Prostate gland (tissue), 2 donors: ENCODE data around the gene UVSSA. TPM values are rescaled to one million over a fixed set of nuclear protein-coding genes. Genes with fewer than 3 reads are reported as not detected.

Source experiments
- DNase-seq: peaks from one replicate; pipeline ENCODE4 v3.0.0-alpha.2; 2019; ENCODE audit warnings: low spot score
- H3K27ac ChIP-seq, 2 donors: fragments of 200-600 bp; sonication (generic); 2 replicates each; pipeline ENCODE4 v1.5.1; 2017 to 2019
- H3K27me3 ChIP-seq: fragments of 200-600 bp; sonication (generic); replicated peaks from 2 replicates; pipeline ENCODE4 v1.5.1; 2019; ENCODE audit not compliant: insufficient read depth
- H3K36me3 ChIP-seq, 2 donors: fragments of 200-600 bp; sonication (generic); 1 replicate in 1 of 2; 2 replicates in 1 of 2; pipeline versions ENCODE4 v1.5.1 to v1.8.1; 2017 to 2019
- H3K4me1 ChIP-seq: fragments of 200-600 bp; sonication (generic); replicated peaks from 2 replicates; pipeline ENCODE4 v1.5.1; 2019
- H3K4me3 ChIP-seq, 2 donors: fragments of 200-600 bp; sonication (generic); 2 replicates each; pipeline ENCODE4 v1.5.1; 2017 to 2019
- H3K9me3 ChIP-seq: fragments of 200-600 bp; sonication (generic); 2 replicates; pipeline ENCODE4 v1.5.1; 2017
- CTCF ChIP-seq, 4 experiments: fragments of 200-600 bp in 2 of 4; fragments of 450-650 bp in 2 of 4; sonication (generic) in 2 of 4; IDR thresholded peaks; 1 replicate in 3 of 4; 2 replicates in 1 of 4; pipeline ENCODE4 v1.5.1; 2016 to 2019; ENCODE audit warnings: antibody characterized with exemption in 4 of 4, mild to moderate bottlenecking in 2 of 4, moderate library complexity in 2 of 4
- POLR2A ChIP-seq: fragments of 450-650 bp; IDR thresholded peaks from one replicate; pipeline ENCODE4 v1.6.1; 2016; ENCODE audit warnings: antibody characterized with exemption, mild to moderate bottlenecking
- POLR2AphosphoS5 ChIP-seq: sonication (generic); formaldehyde crosslinking; IDR thresholded peaks from one replicate; pipeline ENCODE4 v1.6.1; 2017; ENCODE audit warnings: antibody characterized with exemption
- WGBS: methylation state at CpG from one replicate; pipeline ENCODE4 v1.1.5; 2018; 5-methylcytosine and 5-hydroxymethylcytosine counted together
- intact Hi-C: fragments of 100-400 bp; cut with DNase I; formaldehyde crosslinking; loops from one replicate; pipeline ENCODE4 v1.14.2; 2022
- total RNA-seq, 2 donors: library from RNA; depleted of rRNA; stranded (reverse); fragments of >200 nt; gene quantifications; one replicate each; pipeline ENCODE4 v1.1.0, GENCODE V29; 2016

UVSSA gene
- total RNA-seq, 2 donors from 2014 or later: 20.8 to 47.9 TPM

GRCh38 chr4:1312821-1313640 is 34.0 kb upstream of the UVSSA start:
- H3K36me3 ChIP-seq: peaks cover 9 to 18% of the 10 kb centered on the region in 2 donors
- intact Hi-C loops: no loop called here
- peaks cover 3% of the 10 kb centered on the region for H3K4me1 ChIP-seq
- no peak for DNase-seq
- H3K4me3 ChIP-seq: no peak overlapping the region
- H3K9me3 ChIP-seq: no peaks in the 10 kb centered on the region
- H3K27me3 ChIP-seq: no peaks in the 10 kb centered on the region
- no peak overlapping the region for H3K27ac ChIP-seq
- TF ChIP-seq POLR2AphosphoS5: no peak
- no peak for TF ChIP-seq CTCF (IDR thresholded peaks at IDR 0.05)
- no peak for TF ChIP-seq POLR2A
- 96% methylated on average over 20 of the region's 20 CpGs for WGBS

- Histone ChIP-seq H3K36me3 (peaks cover 9 to 20% of the 10 kb centered on the region in 2 donors), H3K4me1 (no peaks in the 10 kb centered on the region)
- TF ChIP-seq POLR2AphosphoS5 (no peak), POLR2A (no peak), CTCF (IDR thresholded peaks at IDR 0.05) (no peak)
These were observed 31.7 kb upstream of the UVSSA start for GRCh38 chr4:1315306-1315705.

GRCh38 chr4:1315836-1316536 is 31.0 kb upstream of the UVSSA start:
- no peak overlapping the region for H3K4me3 ChIP-seq
- H3K36me3 ChIP-seq: peaks cover 9 to 20% of the 10 kb centered on the region in 2 donors
- H3K27me3 ChIP-seq: no peaks in the 10 kb centered on the region
- no peaks in the 10 kb centered on the region for H3K4me1 ChIP-seq
- TF ChIP-seq POLR2AphosphoS5 (no peak), POLR2A (no peak), CTCF (IDR thresholded peaks at IDR 0.05) (no peak)
- no peak for DNase-seq
- no peaks in the 10 kb centered on the region for H3K9me3 ChIP-seq
- 89% methylated on average over 22 of the region's 27 CpGs for WGBS
- H3K27ac ChIP-seq: no peak overlapping the region
- intact Hi-C loops: no loop called here

More at GRCh38 chr4:1315306-1315705, 31.7 kb upstream of the UVSSA start:
- no peaks in the 10 kb centered on the region for H3K9me3 ChIP-seq
- DNase-seq: no peak
- H3K4me3 ChIP-seq: no peak overlapping the region
- 97% methylated on average over 28 of the region's 28 CpGs for WGBS
- no peaks in the 10 kb centered on the region for H3K27me3 ChIP-seq
- intact Hi-C loops: no loop called here
- no peak overlapping the region for H3K27ac ChIP-seq

GRCh38 chr4:1316537-1317168 is 30.4 kb upstream of the UVSSA start:
- Histone ChIP-seq H3K27ac (no peak overlapping the region), H3K36me3 (peaks cover 9 to 20% of the 10 kb centered on the region in 2 donors), H3K4me1 (no peaks in the 10 kb centered on the region), H3K9me3 (no peaks in the 10 kb centered on the region), H3K4me3 (no peak overlapping the region), H3K27me3 (no peaks in the 10 kb centered on the region)
- intact Hi-C loops: no loop called here
- TF ChIP-seq POLR2AphosphoS5 (no peak), CTCF (IDR thresholded peaks at IDR 0.05) (no peak), POLR2A (no peak)
- 90% methylated on average over 16 of the region's 16 CpGs for WGBS
- DNase-seq: no peak
